ENCODE measurements around the gene APP.

The APP gene

DNA sequence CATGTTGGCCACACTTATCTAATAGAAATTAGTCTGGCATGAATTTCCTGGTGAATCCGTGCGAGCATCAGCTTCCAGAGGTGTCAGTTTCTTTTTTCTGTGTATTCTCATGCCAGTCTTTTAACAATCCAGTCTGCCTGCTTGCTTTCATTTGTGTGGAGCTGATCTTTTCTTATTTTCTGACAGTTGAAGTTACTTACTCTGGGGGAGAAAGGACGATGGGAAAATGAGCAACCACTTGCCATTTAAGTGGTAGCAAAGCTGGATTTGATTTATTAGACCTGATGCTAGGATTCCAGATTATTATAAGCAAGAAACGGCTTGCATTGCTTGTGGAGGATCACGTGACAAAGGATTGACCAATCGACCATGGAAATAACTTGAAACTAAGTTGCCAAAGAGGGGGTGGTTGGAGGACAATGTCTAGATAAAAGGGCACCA, 24.3 kb upstream of the APP start:
- in situ Hi-C loops (cut with HindIII; ENCODE audit: low sequenced_read_pairs): no loop called here
- DNase-seq (ENCODE audit: low read depth, low spot score): no peak
- H3K4me3 ChIP-seq (ENCODE audit: low read depth, low read length): no peak overlapping the region
- TF ChIP-seq, protein P1, sequence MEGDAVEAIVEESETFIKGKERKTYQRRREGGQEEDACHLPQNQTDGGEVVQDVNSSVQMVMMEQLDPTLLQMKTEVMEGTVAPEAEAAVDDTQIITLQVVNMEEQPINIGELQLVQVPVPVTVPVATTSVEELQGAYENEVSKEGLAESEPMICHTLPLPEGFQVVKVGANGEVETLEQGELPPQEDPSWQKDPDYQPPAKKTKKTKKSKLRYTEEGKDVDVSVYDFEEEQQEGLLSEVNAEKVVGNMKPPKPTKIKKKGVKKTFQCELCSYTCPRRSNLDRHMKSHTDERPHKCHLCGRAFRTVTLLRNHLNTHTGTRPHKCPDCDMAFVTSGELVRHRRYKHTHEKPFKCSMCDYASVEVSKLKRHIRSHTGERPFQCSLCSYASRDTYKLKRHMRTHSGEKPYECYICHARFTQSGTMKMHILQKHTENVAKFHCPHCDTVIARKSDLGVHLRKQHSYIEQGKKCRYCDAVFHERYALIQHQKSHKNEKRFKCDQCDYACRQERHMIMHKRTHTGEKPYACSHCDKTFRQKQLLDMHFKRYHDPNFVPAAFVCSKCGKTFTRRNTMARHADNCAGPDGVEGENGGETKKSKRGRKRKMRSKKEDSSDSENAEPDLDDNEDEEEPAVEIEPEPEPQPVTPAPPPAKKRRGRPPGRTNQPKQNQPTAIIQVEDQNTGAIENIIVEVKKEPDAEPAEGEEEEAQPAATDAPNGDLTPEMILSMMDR (IDR thresholded peaks at IDR 0.05; ENCODE audit: low read depth, low read length): no peak

DNA sequence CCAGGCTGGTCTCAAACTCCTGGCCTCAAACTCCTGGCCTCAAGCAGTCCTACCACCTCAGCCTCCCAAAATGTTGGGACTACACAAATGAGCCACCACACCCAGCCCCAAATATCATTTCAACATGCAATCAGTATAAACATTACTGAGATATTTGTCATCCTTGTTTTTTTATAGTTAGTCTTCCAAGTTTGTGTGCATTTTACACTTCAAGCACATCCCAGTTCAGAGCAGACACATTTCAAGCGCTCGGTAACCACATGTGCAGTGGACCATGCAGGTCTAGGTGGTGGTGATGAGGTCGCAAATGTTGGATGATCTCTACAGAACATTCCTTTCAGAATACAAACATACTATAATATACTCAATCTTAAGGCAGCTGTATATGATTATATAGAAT, 23.8 kb upstream of the APP start:
- in situ Hi-C loops (cut with HindIII; ENCODE audit: low sequenced_read_pairs): no loop called here
- TF ChIP-seq, protein P1 (IDR thresholded peaks at IDR 0.05; ENCODE audit: low read depth, low read length): no peak
- no peak for DNase-seq (ENCODE audit: low read depth, low spot score)
- H3K4me3 ChIP-seq (ENCODE audit: low read depth, low read length): no peak overlapping the region

DNA sequence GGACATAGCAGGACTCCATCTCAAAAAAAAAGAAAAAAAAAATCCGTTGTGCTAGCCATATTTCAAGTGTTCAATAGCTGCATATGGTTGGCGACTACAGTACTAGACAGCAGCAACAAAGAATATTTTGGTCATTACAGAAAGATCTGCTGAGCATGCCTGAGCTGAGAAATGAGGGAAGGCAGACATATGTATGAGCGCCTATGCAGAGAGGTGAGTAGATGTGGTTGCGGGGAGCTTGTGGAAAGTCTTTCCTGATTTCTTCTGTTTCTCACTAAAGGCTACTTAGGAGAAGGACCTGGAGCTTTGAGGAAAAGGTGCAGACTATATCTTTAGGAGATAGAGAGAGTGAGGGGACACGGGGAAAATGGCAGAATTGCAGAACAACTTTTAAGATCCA, 21.0 kb upstream of the APP start:
- H3K4me3 ChIP-seq (ENCODE audit: low read depth, low read length): no peak overlapping the region
- TF ChIP-seq, protein P1 (IDR thresholded peaks at IDR 0.05; ENCODE audit: low read depth, low read length): no peak
- in situ Hi-C loops (cut with HindIII; ENCODE audit: low sequenced_read_pairs): no loop called here
- DNase-seq (ENCODE audit: low read depth, low spot score): no peak

DNA sequence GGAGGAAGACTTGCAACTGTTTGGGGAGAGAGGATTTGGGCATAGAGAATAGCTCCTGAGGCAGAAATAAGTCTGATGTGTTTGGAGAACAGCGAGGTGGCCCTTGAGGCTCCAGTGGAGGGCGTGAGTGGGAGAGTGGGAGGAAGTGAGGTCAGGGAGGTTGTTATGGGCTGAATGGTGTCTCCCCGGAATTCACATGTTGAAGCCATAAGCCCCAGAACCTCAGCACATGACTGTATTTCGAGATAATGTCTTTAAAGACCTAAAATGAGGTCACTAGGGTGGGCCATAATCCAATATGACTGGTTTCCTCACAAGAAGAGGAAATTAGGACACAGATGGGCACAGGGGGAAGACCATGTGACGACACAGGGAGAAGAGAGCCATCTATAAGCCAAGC, 17.9 kb upstream of the APP start:
- DNase-seq (ENCODE audit: low read depth, low spot score): no peak
- TF ChIP-seq, protein P1 (IDR thresholded peaks at IDR 0.05; ENCODE audit: low read depth, low read length): no peak
- no peak overlapping the region for H3K4me3 ChIP-seq (ENCODE audit: low read depth, low read length)
- in situ Hi-C loops (cut with HindIII; ENCODE audit: low sequenced_read_pairs): no loop called here

DNA sequence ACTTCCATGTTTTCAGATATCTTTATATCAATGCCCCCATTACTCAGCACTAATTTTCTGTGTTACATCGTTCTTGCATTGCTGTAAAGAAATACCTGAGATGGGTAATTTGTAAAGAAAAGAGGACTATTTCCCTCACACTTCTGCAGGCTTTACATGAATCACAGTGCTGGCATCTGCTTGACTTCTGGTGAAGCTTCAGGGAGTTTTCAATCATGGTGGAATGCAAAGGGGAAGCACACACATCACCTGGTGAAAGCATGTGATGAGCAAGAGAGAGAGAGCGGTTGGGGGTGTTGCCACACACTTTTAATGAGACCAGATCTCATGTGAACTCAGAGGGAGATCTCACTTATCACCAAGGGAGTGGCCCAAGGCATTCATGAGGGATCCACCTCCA, 14.9 kb upstream of the APP start:
- no peak overlapping the region for H3K4me3 ChIP-seq (ENCODE audit: low read depth, low read length)
- DNase-seq (ENCODE audit: low read depth, low spot score): no peak
- TF ChIP-seq, protein P1 (IDR thresholded peaks at IDR 0.05; ENCODE audit: low read depth, low read length): no peak
- in situ Hi-C loops (cut with HindIII; ENCODE audit: low sequenced_read_pairs): no loop called here

DNA sequence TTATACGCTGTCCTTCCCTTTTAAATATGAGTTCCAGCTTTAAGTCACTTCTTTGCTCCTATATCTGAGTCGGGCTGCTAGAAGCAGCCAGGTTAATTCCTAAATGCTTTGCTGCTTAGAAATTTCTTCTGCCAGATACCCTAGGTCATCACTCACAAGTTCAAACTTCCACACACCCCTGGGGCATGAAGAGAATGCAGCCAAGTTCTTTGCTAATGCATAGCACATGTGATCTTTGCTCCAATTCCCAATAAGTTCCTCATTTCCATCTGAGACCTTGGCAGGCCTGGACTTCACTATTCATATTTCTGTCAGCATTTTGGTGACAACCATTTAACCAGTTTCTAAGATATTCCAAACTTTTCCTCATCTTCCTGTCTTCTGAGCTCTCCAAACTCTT, 14.5 kb upstream of the APP start:
- TF ChIP-seq, protein P1 (IDR thresholded peaks at IDR 0.05; ENCODE audit: low read depth, low read length): no peak
- in situ Hi-C loops (cut with HindIII; ENCODE audit: low sequenced_read_pairs): no loop called here
- no peak for DNase-seq (ENCODE audit: low read depth, low spot score)
- no peak overlapping the region for H3K4me3 ChIP-seq (ENCODE audit: low read depth, low read length)

DNA sequence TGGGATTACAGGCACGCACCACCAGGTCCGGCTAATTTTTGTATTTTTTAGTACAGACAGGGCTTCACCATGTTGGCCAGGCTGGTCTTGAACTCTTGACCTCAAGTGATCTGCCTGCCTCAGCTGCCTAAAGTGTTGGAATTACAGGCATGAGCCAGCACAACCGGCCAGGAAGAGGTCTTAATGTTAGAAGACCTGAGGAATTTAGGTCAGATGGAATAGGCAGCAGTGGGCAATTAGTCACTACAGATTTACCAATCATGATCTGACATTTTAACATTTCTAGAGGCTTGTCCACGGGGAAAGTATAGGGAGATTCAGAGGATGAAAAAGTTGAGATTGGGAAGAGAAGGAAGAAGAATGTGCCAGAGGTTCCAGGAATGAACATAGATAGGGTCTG, 8.9 kb upstream of the APP start:
- no peak for DNase-seq (ENCODE audit: low read depth, low spot score)
- TF ChIP-seq, protein P1 (IDR thresholded peaks at IDR 0.05; ENCODE audit: low read depth, low read length): no peak
- H3K4me3 ChIP-seq (ENCODE audit: low read depth, low read length): no peak overlapping the region
- in situ Hi-C loops (cut with HindIII; ENCODE audit: low sequenced_read_pairs): no loop called here

All from astrocyte of the spinal cord (primary cell).